ENCODE measurements around the gene ZDHHC11B.
"Not testable (repeated sequence)": the region's sequence is repeated elsewhere in the genome, so short reads cannot be mapped to it uniquely, and the experiment has no call there.

- TF ChIP-seq FOXK2 (IDR thresholded peaks at IDR 0.05); FOXM1 (IDR thresholded peaks at IDR 0.05; ENCODE audit: borderline replicate concordance); TARDBP (IDR thresholded peaks at IDR 0.05); ELF4 (IDR thresholded peaks at IDR 0.05); SP1 (IDR thresholded peaks at IDR 0.05); NFRKB (IDR thresholded peaks at IDR 0.05); BHLHE40 (IDR thresholded peaks at IDR 0.05; ENCODE audit: borderline replicate concordance); PKNOX1 (IDR thresholded peaks at IDR 0.05); L3MBTL2 (conservative IDR thresholded peaks at IDR 0.05); ARNT (IDR thresholded peaks at IDR 0.05); SUZ12 (IDR thresholded peaks at IDR 0.05); HDGF (IDR thresholded peaks at IDR 0.05; ENCODE audit: borderline replicate concordance); ZNF384 (IDR thresholded peaks at IDR 0.05); FOXA1 (IDR thresholded peaks at IDR 0.05): not testable (repeated sequence)
Observed at GRCh38 chr5:723865-724264, 60.7 kb downstream of the ZDHHC11B start.

Measured in HEK293T (cell line).